NCI-H524 treated with DMSO at 0.1 percent for 48 hours (cell line): Measurements from ENCODE around the gene HSPA6.
"Not testable (repeated sequence)": the region's sequence is repeated elsewhere in the genome, so short reads cannot be mapped to it uniquely, and the experiment has no call there.

ENCODE experiments used
- DNase-seq: peaks from one replicate; lab custom pipeline; 2025; lab: John Stamatoyannopoulos, UW

HSPA6 gene

DNA sequence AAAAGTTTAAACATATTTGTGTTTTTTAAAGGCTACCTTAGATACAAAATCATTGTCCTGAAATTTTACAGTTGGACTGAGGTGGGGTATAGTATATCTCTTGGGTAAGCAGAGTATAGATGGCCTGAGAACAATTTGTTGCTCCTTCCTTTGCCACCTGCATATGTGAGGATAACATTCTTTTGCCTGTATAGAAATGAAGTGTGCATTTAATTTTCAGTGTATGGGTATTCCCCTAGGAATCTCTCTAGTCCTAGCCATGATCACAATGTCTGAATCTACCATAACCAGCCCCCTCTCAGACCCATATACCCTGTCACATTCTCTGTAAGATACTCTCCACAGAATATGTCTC is 21.0 kb upstream of the HSPA6 start:
- DNase-seq: no peak

DNA sequence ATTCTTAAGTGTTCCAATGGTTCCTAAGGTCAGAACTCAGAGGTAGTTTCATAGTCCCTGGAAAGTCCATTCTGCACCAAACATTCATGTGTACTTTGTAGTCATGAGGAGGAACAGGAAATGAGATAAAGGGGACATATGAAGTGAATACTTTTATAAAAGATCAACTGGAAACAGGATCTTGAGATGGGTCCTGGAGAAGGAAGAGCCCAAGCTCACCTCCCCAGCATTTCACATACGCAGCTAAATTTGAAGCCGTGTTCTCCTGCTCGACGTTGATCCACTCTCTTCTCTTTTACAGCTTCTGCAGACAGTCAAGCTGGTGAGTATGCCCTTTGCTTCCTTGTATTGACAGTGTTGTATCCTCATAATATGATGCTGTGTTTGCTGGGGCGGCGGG is 18.7 kb upstream of the HSPA6 start:
- DNase-seq: no peak

DNA sequence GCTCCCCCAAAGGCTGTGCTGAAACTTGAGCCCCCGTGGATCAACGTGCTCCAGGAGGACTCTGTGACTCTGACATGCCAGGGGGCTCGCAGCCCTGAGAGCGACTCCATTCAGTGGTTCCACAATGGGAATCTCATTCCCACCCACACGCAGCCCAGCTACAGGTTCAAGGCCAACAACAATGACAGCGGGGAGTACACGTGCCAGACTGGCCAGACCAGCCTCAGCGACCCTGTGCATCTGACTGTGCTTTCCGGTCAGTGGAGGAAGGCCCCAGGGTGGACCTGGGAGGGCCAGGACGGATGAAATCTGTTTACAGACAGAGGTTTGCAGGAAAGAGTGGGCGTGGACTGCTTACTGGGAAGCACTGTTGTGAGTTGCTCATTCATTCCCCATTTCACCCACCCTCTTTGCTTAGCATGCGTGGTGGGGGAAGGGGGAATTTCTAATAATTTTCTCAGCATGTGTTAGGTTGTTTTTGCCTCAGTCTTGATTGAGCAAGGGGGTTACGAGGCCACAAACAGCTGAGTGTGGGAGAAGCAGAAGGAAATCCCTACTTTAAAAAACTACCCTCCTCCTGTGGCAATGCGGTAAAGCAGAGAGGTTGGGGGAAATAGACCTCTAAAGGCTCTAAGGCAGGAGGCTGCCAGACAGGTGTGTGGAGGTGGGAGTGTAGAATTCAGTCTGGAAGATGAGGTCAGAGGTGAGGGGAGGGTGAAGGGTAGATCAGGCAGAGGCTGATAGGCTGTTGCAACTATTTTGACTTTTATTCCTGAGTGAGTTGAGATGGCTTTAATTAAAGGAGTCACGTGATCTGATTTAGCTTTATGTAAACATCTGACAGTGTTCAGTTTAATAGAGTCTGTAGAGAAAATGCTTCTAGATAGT is 17.8 kb upstream of the HSPA6 start:
- no peak for DNase-seq

DNA sequence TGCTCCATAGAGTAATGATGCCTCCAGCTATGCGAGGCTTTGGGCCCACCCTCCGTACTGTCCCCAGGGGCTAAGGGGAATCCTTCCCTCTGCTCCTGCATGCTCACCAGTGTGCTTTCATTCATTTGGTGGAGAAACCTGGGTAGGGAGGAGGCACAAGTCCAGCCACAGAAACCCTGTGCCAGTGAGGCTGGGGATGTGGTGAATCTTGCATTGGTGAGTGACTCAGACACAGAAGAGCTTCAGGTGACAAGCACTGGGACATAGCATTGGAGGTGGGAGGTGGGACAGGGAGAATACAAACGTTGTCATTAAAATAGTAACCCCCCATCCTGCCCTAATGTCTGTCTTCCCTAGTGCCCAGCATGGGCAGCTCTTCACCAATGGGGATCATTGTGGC is 13.9 kb upstream of the HSPA6 start:
- DNase-seq: no peak

DNA sequence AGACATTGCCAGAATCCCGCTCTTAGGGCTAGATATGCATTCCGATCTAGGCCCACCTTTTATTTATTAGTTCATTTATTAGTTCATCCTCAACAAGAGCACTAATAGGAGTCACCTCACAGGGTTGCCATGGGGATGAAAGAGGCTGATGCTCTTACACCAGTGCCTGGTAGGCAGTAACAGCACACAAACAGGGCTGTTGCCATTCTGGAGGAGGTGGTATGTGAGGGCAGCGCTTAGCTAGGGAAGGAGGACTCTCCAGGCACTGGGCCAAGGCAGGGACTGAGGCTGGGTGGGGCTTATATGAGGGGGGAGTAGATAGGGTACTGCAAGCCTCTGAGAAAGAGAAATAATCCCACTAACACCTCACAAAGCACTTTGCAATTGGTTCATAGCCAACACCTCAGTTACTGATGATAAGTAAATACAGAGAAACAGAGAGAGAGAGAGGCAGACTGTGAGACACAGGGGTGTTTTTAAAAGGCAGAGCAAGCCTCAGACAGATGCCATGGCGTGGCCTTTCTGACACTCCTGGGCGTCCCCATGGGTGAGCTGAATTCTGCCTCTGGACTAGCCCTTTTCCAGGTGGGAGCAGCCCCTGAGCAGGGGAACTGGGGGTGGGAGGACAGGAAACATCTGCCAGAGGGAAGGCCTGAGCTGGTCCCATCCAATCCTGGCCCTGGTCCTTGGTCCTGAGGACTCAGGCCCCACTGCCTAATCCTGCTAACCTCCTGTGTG is 13.2 kb upstream of the HSPA6 start:
- no peak for DNase-seq

DNA sequence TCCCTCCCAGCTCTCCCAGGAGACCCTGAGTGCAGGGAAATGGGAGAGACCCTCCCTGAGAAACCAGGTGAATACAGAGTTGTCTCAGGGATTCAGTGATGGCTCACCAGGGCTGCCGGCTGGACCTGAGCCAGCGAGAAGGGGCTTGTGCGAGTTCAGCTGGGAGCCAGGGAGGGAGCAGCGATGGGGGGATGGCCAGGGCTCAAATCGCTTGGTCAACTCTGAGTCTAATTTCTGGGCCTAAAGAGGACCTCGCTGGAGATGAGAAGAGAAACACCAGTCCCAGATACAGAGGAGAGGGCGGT is 12.6 kb upstream of the HSPA6 start:
- no peak for DNase-seq

DNA sequence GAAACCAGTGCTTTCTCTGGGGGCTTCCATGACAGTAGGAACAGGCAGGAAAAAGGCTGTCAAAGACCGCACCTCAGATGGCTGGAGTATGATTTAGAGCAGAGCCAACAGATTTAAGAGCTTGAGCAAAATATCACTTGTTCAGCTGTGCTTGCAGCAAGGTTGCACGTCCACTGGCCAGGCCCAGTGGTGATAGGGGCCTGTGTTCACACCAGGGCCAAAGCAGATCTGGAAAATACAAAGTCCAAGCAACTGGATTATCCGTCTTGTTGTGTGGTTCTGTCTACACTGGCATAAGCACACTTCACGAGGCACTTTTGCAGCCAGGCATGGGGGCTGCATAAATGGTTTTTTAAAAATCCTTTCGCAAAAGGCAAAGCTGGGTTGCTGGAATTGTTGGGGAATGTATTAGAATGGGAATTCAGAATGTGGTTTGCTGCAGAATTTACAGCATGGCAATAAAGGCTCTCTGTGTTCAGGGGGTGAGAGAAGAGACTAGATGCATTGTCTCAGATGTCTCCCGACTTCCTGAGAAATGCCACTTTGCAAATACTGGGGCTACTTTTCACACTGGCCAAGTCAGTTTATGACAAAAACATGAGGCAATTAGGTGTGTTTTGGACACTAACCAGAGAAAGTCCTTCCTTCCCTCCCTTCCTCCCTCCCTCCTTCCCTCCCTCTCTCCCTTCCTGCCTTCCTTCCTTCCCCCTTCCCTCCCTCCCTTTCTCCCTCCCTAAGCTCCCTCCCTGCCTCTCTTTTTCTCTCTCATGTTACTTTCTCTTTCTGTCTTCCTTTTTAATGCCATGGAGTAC is 11.5 kb upstream of the HSPA6 start:
- DNase-seq: not testable (repeated sequence)

DNA sequence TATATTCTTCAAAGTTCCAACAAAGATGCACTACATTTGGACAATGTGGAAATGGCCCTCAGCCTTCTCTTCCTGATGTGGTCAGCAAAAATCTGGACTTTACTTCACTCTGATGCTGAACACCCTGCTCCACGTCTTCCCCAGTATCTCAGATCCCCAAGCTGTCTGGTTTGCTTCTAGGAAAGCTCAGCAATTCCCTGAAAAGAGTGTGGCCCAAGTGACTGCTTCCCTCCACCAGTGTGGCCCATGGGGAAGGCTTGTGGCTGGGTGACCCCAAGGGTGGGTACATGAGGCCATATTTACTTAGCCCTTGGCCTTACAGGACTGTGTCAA is 10.9 kb upstream of the HSPA6 start:
- not testable (repeated sequence) for DNase-seq

DNA sequence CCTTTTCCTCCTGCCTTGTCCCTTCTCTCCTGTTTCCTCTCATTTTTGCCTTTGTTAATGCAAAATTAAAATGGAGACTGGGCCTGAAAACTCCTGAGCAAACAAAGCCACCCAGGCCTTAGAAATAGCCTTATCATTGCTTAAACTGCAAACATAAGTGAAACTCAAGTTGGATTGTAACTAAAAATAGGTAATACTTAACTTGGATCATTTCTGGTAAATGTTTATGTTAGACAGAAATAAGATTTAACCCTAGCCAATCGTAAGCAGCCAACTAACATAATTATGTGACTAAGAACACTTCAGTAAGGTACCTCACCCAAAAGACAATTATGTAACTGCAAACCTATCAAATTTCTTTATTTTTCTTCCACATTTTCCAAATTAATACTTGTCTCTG is 10.4 kb upstream of the HSPA6 start:
- DNase-seq: not testable (repeated sequence)

DNA sequence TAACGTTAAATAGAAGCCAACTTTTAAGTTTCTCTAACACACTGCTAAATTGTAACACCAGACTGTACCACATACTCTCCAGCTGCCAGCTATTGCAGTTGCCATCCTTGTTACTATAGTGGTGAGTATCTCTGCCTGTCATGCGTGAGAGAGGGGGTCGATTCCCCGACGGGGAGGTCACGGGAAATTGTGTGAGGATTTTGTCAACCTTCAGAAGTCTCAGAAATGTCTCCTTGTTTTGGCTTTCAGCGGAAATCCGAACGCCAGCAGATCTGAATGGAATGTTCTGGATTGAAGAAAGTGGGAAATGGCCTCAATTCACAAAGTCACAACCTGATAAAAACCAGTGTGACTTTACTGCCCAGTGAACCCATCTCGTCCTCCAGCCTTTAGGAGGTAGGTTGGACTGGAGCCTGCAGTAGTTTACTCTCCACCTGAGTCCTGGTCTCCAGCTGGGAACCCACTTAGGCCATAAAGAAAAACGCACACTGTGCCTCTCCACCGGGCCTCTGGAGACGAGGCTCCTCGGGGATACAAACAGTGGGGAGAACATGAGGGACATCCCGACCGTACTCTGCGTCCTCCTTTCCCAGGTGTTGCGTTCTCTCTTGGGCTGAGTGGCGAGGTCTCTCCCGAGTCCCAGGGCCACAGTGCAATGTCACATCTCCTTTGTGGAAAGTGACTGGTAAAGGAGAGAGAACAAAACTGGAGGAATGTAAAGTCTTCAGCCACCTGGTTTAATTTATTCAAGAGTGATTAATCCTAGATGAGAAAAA is 1.1 kb upstream of the HSPA6 start:
- DNase-seq: not testable (repeated sequence)

DNA sequence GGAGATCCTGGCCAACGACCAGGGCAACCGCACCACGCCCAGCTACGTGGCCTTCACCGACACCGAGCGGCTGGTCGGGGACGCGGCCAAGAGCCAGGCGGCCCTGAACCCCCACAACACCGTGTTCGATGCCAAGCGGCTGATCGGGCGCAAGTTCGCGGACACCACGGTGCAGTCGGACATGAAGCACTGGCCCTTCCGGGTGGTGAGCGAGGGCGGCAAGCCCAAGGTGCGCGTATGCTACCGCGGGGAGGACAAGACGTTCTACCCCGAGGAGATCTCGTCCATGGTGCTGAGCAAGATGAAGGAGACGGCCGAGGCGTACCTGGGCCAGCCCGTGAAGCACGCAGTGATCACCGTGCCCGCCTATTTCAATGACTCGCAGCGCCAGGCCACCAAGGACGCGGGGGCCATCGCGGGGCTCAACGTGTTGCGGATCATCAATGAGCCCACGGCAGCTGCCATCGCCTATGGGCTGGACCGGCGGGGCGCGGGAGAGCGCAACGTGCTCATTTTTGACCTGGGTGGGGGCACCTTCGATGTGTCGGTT is 477 bp downstream of the HSPA6 start:
- DNase-seq: not testable (repeated sequence)

DNA sequence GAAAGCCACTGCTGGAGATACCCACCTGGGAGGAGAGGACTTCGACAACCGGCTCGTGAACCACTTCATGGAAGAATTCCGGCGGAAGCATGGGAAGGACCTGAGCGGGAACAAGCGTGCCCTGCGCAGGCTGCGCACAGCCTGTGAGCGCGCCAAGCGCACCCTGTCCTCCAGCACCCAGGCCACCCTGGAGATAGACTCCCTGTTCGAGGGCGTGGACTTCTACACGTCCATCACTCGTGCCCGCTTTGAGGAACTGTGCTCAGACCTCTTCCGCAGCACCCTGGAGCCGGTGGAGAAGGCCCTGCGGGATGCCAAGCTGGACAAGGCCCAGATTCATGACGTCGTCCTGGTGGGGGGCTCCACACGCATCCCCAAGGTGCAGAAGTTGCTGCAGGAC is 981 bp downstream of the HSPA6 start:
- not testable (repeated sequence) for DNase-seq

DNA sequence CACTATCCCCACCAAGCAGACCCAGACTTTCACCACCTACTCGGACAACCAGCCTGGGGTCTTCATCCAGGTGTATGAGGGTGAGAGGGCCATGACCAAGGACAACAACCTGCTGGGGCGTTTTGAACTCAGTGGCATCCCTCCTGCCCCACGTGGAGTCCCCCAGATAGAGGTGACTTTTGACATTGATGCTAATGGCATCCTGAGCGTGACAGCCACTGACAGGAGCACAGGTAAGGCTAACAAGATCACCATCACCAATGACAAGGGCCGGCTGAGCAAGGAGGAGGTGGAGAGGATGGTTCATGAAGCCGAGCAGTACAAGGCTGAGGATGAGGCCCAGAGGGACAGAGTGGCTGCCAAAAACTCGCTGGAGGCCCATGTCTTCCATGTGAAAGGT is 1.6 kb downstream of the HSPA6 start:
- DNase-seq: not testable (repeated sequence)

DNA sequence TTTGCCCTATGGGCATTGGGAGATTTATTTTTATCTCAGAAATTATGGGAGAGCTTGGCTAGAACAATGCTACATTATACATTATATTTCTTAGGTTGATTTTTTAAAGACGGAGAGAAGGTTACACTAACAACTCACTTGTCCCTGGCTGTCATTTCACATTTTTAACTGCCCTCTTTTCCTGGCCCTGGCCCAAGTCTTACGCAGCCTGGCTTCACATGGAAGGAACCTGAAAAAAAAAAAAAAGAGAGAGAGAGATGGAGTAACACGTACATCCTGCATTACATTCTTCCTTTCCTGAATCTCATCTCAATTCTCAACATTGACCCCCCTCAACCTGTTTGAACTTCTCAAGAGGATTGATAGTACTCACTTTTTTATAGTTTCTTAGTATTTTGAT is 4.2 kb downstream of the HSPA6 start:
- not testable (repeated sequence) for DNase-seq

DNA sequence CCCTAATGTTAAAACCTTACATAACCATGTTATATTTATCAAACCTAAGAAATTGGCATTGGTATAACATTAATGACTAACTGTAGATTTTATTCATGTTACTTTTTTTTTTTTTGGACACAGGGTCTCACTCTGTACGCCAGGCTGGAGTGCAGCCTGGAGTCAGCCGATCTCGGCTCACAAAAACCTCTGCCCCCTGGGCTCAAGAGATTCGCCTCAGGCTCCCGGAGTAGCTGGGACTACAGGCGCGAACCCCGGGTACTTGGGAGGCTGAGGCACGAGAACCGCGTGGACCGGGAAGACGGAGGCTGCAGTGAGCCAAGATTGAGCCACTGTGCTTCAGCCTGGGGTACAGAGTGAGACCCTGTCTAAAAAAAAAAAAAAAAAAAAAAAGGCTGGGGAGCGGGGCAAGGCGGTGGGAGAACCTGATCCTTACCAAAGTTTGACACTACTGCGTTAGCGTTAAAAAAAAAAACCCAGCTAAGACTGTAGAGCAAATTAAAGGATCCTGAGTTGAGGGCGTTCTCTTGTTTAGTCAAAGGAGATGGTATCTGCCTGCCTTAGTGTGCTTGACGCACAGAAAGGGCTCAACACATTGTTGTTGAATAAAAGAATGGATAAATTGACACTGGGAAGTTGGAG is 5.2 kb downstream of the HSPA6 start:
- not testable (repeated sequence) for DNase-seq

DNA sequence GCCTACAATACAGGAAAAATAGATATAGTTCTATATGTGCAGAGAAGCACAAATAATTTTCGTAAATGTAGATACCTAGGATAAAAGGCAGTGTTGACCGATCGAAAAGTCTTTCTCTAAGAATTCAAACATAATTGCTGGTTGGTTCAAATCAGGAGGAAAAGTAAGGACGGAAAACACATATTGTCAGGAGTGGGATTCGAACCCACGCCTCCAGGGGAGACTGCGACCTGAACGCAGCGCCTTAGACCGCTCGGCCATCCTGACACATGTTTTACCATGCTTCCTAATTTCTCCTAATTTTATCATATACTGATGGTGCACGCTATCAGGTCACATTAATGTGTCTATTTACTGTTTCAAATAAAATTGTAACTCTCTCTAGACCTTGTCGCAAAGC is 5.8 kb downstream of the HSPA6 start:
- DNase-seq: not testable (repeated sequence)

DNA sequence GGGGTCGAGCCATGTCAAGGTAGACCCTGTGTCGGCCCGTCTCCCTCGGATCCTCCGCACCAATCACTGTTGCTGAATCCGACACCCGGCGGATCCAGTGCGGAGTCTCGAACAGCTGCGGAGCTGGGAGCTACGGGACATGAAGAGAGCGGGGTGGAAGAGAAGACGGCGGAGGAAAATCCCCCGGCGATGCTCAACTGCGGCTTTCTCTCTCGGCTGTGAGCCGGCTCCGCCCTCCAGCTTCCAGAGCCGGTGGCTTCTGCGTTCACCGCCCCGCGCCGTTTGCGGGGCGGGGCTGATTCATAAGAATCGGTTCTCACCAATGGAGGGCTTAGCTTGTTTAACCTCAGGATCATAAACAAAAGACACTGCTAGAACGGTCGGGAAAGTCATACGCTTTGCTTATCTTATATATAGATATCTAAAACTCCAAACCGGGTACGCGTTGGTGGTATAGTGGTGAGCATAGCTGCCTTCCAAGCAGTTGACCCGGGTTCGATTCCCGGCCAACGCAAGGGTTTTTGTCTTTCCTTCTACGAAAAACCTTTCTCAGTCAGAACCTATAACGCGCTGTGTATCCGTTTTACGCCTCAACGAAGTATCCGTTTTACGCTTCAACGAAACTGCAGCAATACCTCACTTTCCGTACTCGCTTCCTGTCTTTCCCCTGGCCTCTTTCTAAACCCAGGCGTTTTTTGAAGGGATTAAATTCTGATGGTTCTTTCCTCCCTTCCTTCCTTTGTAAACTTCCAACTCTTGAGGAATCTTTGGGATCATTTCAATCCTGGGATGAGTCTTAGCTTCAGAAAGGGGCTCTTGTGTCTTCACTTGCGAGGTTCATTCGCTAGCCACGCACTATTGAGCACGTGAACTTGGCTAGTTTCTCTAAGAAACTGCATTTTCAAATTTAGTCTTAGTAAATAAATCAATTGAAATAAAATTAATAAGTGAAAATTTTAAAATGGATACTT is 6.6 kb downstream of the HSPA6 start:
- peak; percentile 78 for DNase-seq

DNA sequence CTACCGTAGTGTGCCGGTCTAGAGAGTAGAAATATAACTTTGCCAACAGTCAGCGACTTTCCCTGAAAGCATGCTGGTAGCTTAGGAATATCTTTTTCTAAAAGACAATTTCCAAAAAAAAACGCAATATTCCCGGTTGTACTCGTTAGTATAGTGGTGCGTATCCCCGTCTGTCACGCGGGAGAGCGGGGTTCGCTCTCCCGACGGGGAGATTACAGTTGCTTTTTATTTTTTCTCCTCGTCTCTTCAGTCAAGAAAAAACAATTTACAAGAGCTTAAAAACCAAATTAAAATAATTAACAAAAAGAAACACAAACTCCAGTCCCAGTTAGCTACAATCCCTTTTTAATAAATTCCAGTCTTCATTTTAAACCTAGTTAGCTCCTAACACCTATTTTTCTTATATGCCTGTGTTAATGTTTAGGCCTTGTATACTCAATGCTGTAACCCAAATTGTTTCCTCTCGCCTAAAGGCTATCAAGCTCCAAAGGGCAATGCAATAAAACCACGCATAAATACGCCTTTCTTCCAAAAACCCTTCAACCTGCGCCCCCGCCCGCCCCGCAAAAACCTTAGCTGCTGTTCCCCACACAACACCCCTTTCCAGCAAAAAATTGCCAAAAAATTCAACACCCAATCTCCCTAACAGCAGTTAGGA is 7.8 kb downstream of the HSPA6 start:
- DNase-seq: no peak
